HG03565 (cell line): ENCODE measurements around the gene C8G.

Source experiments
- ATAC-seq: cut with Tn5 transposase; IDR thresholded peaks from one replicate; pipeline ENCODE4 v1.9.1; 2021; ENCODE audit warnings: mild to moderate bottlenecking, moderate library complexity; ENCODE audit not compliant: unreplicated experiment

Gene C8G

GRCh38 chr9:136920069-136920468 is 25.0 kb upstream of the C8G start:
- ATAC-seq: no peak

GRCh38 chr9:136920734-136921231 is 24.3 kb upstream of the C8G start:
- ATAC-seq: no peak

GRCh38 chr9:136921307-136921706 is 23.7 kb upstream of the C8G start:
- no peak for ATAC-seq

GRCh38 chr9:136921718-136922117 is 23.3 kb upstream of the C8G start:
- ATAC-seq: no peak

GRCh38 chr9:136922540-136922939 is 22.5 kb upstream of the C8G start:
- no peak for ATAC-seq

- no peak for ATAC-seq
Measured at GRCh38 chr9:136923881-136924280, 21.2 kb upstream of the C8G start.

- ATAC-seq: no peak
Measured at GRCh38 chr9:136925414-136926153, 19.5 kb upstream of the C8G start.

GRCh38 chr9:136926154-136926704 is 18.8 kb upstream of the C8G start:
- ATAC-seq: no peak

GRCh38 chr9:136926749-136927148 is 18.3 kb upstream of the C8G start:
- no peak for ATAC-seq

- no peak for ATAC-seq
Measured at GRCh38 chr9:136927343-136928271, 17.4 kb upstream of the C8G start.

- ATAC-seq: no peak
Measured at GRCh38 chr9:136928591-136928990, 16.5 kb upstream of the C8G start.

GRCh38 chr9:136930014-136930413 is 15.0 kb upstream of the C8G start:
- no peak for ATAC-seq

GRCh38 chr9:136931611-136932130 is 13.4 kb upstream of the C8G start:
- no peak for ATAC-seq

- ATAC-seq: no peak
Measured at GRCh38 chr9:136934277-136934676, 10.8 kb upstream of the C8G start.

GRCh38 chr9:136935651-136936050 is 9.4 kb upstream of the C8G start:
- no peak for ATAC-seq

GRCh38 chr9:136936645-136937170 is 8.3 kb upstream of the C8G start:
- no peak for ATAC-seq

GRCh38 chr9:136937186-136938001 is 7.6 kb upstream of the C8G start:
- no peak for ATAC-seq

GRCh38 chr9:136939431-136939995 is 5.5 kb upstream of the C8G start:
- ATAC-seq: no peak

GRCh38 chr9:136939996-136940525 is 5.0 kb upstream of the C8G start:
- no peak for ATAC-seq
